Fibroblast of lung (primary cell): ENCODE results near the gene SUGCT.

ENCODE experiments used
- EZH2 ChIP-seq: IDR thresholded peaks from 2 replicates; pipeline ENCODE4 v1.5.1; 2012; ENCODE audit warnings: low read length, control low read depth, mild to moderate bottlenecking; ENCODE audit errors: missing control alignments
- TF ChIP-seq, protein P1 (sequence below), 2 donors: IDR thresholded peaks in 1 of 2; conservative IDR thresholded peaks in 1 of 2; 1 replicate in 1 of 2; 2 replicates in 1 of 2; pipeline ENCODE4 v1.5.1; 2011 to 2012; ENCODE audit warnings: low read length in 2 of 2, control low read depth in 1 of 2, inconsistent platforms in 1 of 2, low read depth in 1 of 2, mild to moderate bottlenecking in 1 of 2

DNA sequence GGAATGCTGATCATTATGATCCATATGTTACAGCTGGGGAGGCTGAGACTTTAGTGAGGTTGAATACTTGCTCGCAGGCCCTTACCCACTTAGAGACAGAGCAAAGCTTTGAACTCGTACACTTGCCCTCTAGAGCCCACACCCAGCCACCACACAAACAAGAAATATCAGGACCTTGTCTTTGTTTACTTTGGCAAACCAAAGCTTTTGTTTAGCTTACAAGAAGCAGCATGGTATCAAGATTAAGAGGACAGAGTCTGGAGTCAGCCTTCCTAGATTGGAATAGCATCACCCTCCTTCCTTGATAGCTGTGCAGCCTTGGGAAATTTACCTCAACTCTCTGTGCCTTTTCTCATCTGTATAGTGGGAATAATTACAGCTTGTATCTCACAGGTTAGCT lies 477.5 kb downstream of the SUGCT start:
- TF ChIP-seq, protein P1, sequence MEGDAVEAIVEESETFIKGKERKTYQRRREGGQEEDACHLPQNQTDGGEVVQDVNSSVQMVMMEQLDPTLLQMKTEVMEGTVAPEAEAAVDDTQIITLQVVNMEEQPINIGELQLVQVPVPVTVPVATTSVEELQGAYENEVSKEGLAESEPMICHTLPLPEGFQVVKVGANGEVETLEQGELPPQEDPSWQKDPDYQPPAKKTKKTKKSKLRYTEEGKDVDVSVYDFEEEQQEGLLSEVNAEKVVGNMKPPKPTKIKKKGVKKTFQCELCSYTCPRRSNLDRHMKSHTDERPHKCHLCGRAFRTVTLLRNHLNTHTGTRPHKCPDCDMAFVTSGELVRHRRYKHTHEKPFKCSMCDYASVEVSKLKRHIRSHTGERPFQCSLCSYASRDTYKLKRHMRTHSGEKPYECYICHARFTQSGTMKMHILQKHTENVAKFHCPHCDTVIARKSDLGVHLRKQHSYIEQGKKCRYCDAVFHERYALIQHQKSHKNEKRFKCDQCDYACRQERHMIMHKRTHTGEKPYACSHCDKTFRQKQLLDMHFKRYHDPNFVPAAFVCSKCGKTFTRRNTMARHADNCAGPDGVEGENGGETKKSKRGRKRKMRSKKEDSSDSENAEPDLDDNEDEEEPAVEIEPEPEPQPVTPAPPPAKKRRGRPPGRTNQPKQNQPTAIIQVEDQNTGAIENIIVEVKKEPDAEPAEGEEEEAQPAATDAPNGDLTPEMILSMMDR (conservative IDR thresholded peaks at IDR 0.05 in 1 of 2, IDR thresholded peaks at IDR 0.05 in 1 of 2; ENCODE audit: low read depth in 1 of 2, low read length in 2 of 2), result no peak
- TF ChIP-seq EZH2, result no peak
